ENCODE data around the gene SSTR3. TPM values are rescaled to one million over a fixed set of nuclear protein-coding genes. Genes with fewer than 3 reads are reported as not detected.

SSTR3 gene
- total RNA-seq, 1 experiment from 2014 or later: 0.22 TPM

DNA sequence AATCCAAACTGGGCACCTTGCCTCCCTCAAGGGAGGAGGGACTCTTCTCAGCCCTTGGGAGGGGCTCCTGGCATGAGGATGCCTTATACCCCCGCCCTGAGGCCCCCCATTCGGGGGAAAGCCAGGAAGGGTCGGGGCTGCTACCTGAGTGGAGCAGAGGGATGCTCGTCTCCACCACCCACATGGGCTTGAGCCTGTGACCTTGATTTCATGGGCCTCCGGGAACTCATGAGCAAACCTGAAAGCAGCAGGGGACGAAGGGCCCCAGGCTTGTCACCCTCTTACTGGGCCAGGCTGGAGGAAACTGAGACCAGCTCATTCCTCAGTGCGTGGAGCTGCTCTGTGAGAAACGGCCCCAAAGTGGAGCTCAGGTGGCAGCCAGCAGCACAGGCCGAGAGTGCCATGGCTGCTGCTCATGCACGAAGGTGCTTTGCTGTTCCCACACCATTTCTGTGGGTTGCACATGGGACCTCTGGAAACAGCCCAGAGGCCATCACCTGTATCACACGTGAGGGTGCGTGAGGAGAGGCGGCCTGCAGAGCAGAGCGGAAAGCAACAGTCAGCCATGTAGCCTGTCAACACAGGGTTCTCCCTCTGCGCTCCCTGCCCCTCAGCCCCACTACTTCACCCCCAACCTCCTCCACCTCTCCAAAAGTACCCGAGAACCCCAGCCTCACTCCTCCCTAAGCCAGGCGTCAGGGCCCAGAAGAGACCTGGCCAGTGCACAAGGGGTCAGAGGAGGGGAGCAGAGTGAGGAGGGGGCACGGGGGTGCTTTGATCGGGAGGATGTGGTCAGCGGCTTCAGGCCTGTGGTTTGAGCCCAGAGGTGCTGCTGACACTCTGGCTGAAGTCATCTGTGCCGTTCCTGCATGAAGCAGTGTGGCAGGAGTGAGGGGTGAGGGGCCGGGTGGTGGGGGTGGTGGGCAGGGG is 48.4 kb downstream of the SSTR3 start:
- H3K4me3 Mint-ChIP-seq: no peak overlapping the region
- peaks cover 6% of the 10 kb centered on the region for H3K9me3 Mint-ChIP-seq
- peaks cover 11% of the 10 kb centered on the region for H3K27me3 Mint-ChIP-seq (ENCODE audit: low read depth)
- POLR2A ChIA-PET: interaction anchor here (0.5 to 0.8 kb wide), 2 partner anchors 145 to 521 kb away, joined by 3 to 5 read pairs; partner anchors contain the start of gene TST
- no peak overlapping the region for H3K27ac Mint-ChIP-seq
- no peak for TF ChIP-seq CREB1 (CRISPR knock-in tag; IDR thresholded peaks at IDR 0.05)
- TF ChIP-seq CBFB (CRISPR knock-in tag; IDR thresholded peaks at IDR 0.05; ENCODE audit: low read depth): no peak
- TF ChIP-seq ZNF263 (CRISPR knock-in tag; IDR thresholded peaks at IDR 0.05; ENCODE audit: low read depth): no peak
- no peak for TF ChIP-seq ZNF671 (CRISPR knock-in tag; IDR thresholded peaks at IDR 0.05)
- TF ChIP-seq SMAD3 (CRISPR knock-in tag; IDR thresholded peaks at IDR 0.05; ENCODE audit: borderline replicate concordance): no peak
- TF ChIP-seq USF2 (CRISPR knock-in tag; IDR thresholded peaks at IDR 0.05): no peak
- TF ChIP-seq ZBTB43 (CRISPR knock-in tag; IDR thresholded peaks at IDR 0.05): no peak
- TF ChIP-seq PRRX2 (CRISPR knock-in tag; IDR thresholded peaks at IDR 0.05): no peak
- no peak for TF ChIP-seq ZNF138 (CRISPR knock-in tag; conservative IDR thresholded peaks at IDR 0.05)
- no peak for TF ChIP-seq GABPB1 (CRISPR knock-in tag; IDR thresholded peaks at IDR 0.05)
- TF ChIP-seq TEAD1 (CRISPR knock-in tag; IDR thresholded peaks at IDR 0.05): no peak
- TF ChIP-seq JUN (CRISPR knock-in tag; IDR thresholded peaks at IDR 0.05): no peak
- TF ChIP-seq STAT6 (CRISPR knock-in tag; conservative IDR thresholded peaks at IDR 0.05; ENCODE audit: low read depth): no peak
- no peak for TF ChIP-seq E2F1 (CRISPR knock-in tag; IDR thresholded peaks at IDR 0.05)
- TF ChIP-seq, protein P1, sequence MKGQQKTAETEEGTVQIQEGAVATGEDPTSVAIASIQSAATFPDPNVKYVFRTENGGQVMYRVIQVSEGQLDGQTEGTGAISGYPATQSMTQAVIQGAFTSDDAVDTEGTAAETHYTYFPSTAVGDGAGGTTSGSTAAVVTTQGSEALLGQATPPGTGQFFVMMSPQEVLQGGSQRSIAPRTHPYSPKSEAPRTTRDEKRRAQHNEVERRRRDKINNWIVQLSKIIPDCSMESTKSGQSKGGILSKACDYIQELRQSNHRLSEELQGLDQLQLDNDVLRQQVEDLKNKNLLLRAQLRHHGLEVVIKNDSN (CRISPR knock-in tag; IDR thresholded peaks at IDR 0.05): no peak
- CTCF ChIA-PET: interaction anchor here (1.3 to 4.8 kb wide), 5 partner anchors 20 to 84 kb away, joined by 3 to 27 read pairs (median 10); no protein-coding TSS in a partner anchor
- DNase-seq (ENCODE audit: low spot score): no peak
- no peaks in the 10 kb centered on the region for H3K36me3 Mint-ChIP-seq
- peaks cover 15% of the 10 kb centered on the region for H3K4me1 Mint-ChIP-seq
- no peak for ATAC-seq

DNA sequence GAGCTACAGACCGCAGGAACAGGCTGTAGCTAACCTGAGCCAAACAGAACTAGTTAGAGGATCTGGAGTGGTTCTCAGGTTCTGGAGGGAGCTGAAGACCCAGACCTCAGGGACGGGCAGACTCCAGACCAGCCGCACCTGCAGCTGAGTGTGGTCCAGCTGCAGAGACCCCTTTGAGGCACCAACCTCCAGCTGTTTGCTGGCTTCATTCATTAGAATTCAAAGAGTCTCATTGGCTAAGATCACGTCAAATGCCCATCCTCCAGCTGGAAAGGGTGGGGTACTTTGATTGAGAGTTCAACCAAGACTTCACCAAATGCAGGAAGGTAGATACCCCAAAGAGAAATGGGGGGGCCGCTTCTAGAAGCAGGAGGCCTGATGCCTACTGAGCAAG is 49.2 kb downstream of the SSTR3 start:
- peaks cover 15% of the 10 kb centered on the region for H3K4me1 Mint-ChIP-seq
- CTCF ChIA-PET: interaction anchor here (1.3 to 4.8 kb wide), 5 partner anchors 19 to 84 kb away, joined by 3 to 27 read pairs (median 10); no protein-coding TSS in a partner anchor
- peaks cover 8% of the 10 kb centered on the region for H3K27me3 Mint-ChIP-seq (ENCODE audit: low read depth)
- no peak overlapping the region for H3K27ac Mint-ChIP-seq
- no peak for ATAC-seq
- POLR2A ChIA-PET: interaction anchor here (0.5 to 0.8 kb wide), 2 partner anchors 144 to 522 kb away, joined by 3 to 5 read pairs; partner anchors contain the start of gene TST
- no peak overlapping the region for H3K4me3 Mint-ChIP-seq
- H3K9me3 Mint-ChIP-seq: peaks cover 6% of the 10 kb centered on the region
- no peaks in the 10 kb centered on the region for H3K36me3 Mint-ChIP-seq
- no peak for DNase-seq (ENCODE audit: low spot score)
- TF ChIP-seq ZNF281 (CRISPR knock-in tag; IDR thresholded peaks at IDR 0.05) (no peak), ZNF138 (CRISPR knock-in tag; conservative IDR thresholded peaks at IDR 0.05) (no peak), TEAD1 (CRISPR knock-in tag; IDR thresholded peaks at IDR 0.05) (no peak), TEAD4 (CRISPR knock-in tag; IDR thresholded peaks at IDR 0.05) (no peak)
- TF ChIP-seq, protein P1 (CRISPR knock-in tag; IDR thresholded peaks at IDR 0.05): no peak
- TF ChIP-seq, protein P2, sequence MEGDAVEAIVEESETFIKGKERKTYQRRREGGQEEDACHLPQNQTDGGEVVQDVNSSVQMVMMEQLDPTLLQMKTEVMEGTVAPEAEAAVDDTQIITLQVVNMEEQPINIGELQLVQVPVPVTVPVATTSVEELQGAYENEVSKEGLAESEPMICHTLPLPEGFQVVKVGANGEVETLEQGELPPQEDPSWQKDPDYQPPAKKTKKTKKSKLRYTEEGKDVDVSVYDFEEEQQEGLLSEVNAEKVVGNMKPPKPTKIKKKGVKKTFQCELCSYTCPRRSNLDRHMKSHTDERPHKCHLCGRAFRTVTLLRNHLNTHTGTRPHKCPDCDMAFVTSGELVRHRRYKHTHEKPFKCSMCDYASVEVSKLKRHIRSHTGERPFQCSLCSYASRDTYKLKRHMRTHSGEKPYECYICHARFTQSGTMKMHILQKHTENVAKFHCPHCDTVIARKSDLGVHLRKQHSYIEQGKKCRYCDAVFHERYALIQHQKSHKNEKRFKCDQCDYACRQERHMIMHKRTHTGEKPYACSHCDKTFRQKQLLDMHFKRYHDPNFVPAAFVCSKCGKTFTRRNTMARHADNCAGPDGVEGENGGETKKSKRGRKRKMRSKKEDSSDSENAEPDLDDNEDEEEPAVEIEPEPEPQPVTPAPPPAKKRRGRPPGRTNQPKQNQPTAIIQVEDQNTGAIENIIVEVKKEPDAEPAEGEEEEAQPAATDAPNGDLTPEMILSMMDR (IDR thresholded peaks at IDR 0.05): no peak

Data from WTC11 (cell line).